Measurements from ENCODE around the gene ADAM19.

DNA sequence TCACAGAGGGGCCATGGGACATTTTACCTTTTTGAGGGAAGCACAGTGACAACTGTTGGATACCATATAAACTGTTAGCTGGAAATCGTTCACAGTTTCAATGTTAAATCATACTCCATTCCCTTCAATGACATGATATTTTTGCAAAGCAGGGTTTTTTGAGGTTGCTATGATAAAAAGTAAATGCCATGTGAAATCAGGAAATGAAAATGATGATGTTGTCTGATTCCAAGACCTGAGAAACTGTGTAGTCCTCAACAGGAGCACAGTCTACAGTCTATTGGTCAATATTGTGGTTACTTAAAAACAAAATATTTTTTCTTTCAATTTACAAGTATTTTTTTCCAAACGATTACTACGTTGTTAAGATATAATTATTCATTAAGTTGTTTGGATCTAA, 24.0 kb upstream of the ADAM19 start:
- TF ChIP-seq, protein P1, sequence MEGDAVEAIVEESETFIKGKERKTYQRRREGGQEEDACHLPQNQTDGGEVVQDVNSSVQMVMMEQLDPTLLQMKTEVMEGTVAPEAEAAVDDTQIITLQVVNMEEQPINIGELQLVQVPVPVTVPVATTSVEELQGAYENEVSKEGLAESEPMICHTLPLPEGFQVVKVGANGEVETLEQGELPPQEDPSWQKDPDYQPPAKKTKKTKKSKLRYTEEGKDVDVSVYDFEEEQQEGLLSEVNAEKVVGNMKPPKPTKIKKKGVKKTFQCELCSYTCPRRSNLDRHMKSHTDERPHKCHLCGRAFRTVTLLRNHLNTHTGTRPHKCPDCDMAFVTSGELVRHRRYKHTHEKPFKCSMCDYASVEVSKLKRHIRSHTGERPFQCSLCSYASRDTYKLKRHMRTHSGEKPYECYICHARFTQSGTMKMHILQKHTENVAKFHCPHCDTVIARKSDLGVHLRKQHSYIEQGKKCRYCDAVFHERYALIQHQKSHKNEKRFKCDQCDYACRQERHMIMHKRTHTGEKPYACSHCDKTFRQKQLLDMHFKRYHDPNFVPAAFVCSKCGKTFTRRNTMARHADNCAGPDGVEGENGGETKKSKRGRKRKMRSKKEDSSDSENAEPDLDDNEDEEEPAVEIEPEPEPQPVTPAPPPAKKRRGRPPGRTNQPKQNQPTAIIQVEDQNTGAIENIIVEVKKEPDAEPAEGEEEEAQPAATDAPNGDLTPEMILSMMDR (IDR thresholded peaks at IDR 0.05; ENCODE audit: low read depth, low read length), result no peak
- TF ChIP-seq MAX (IDR thresholded peaks at IDR 0.05; ENCODE audit: low read depth, low read length) (no peak), POLR2A (IDR thresholded peaks at IDR 0.05; ENCODE audit: extremely low read depth, insufficient read length) (no peak)
